Keratinocyte (primary cell): ENCODE data around the gene SLC13A3.

Experiments used
- CTCF ChIP-seq, 3 experiments: IDR thresholded peaks in 1 of 3; conservative IDR thresholded peaks in 1 of 3; optimal IDR thresholded peaks in 1 of 3; 2 replicates in 2 of 3; 3 replicates in 1 of 3; pipeline versions ENCODE3 to v1.5.1; 2011; ENCODE audit warnings: low read length in 3 of 3, mild to moderate bottlenecking in 3 of 3, moderate library complexity in 2 of 3, control low read depth in 1 of 3, inconsistent platforms in 1 of 3; ENCODE audit not compliant: insufficient read depth in 2 of 3; ENCODE audit errors: extremely low read depth in 1 of 3
- EZH2 ChIP-seq: IDR thresholded peaks from one replicate; pipeline ENCODE4 v1.6.1; 2012; ENCODE audit warnings: inconsistent platforms, mild to moderate bottlenecking, low read length, moderate library complexity

- TF ChIP-seq CTCF (optimal IDR thresholded peaks at IDR 0.05 in 1 of 3, IDR thresholded peaks at IDR 0.05 in 1 of 3, conservative IDR thresholded peaks at IDR 0.05 in 1 of 3; ENCODE audit: extremely low read depth in 1 of 3, insufficient read depth in 2 of 3, low read length in 3 of 3) (peak; percentile 72 to 96 (median 95)), EZH2 (no peak)
Observed at GRCh38 chr20:46520976-46521579, 130.2 kb downstream of the SLC13A3 start.
